ENCODE measurements around the gene CACNB3. TPM values are rescaled to one million over a fixed set of nuclear protein-coding genes. Genes with fewer than 3 reads are reported as not detected.

The CACNB3 gene
- total and polyA plus RNA-seq, 2 of the 13 experiments (the other 11 are each of a cell fraction or from before 2014, with no cell fraction given): 0.29 to 0.54 TPM

DNA sequence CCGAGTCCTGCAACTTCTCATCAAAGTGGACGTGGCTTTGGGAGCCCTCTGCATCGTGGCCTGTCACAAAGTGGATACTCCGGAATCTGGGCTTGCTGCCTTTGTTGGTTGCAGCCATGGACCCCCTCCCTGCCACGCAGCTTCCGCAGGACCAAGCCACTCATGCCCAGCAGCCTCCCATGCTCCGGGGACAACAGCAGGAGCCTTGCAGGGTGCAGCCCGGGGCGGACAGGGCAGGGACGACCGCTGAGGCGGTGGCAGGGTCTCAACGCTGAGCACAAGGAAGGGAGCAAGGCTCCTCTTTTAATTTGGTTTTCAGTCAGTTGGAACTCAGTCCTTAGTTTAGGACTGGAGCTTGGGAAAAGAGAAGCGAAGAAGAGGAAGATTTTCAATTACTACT, 17.3 kb upstream of the CACNB3 start (continued):
- TF ChIP-seq RFXAP (CRISPR knock-in tag; IDR thresholded peaks at IDR 0.05; ENCODE audit: borderline replicate concordance) (no peak), NCOA5 (CRISPR knock-in tag; IDR thresholded peaks at IDR 0.05) (no peak), ZNF503 (CRISPR knock-in tag; IDR thresholded peaks at IDR 0.05) (no peak), NFYB (CRISPR knock-in tag; IDR thresholded peaks at IDR 0.05) (no peak), ATF7-NPFF (CRISPR knock-in tag; IDR thresholded peaks at IDR 0.05; ENCODE audit: low read depth) (no peak), KDM5B (CRISPR knock-in tag; IDR thresholded peaks at IDR 0.05; ENCODE audit: borderline replicate concordance) (no peak), NR2C2 (CRISPR knock-in tag; IDR thresholded peaks at IDR 0.05; ENCODE audit: borderline replicate concordance) (no peak), HNRNPLL (IDR thresholded peaks at IDR 0.05; ENCODE audit: low read depth, low read length, poor library complexity, severe bottlenecking) (no peak), DMAP1 (CRISPR knock-in tag; IDR thresholded peaks at IDR 0.05) (no peak), ZSCAN12 (CRISPR knock-in tag; IDR thresholded peaks at IDR 0.05) (no peak), PHF8 (CRISPR knock-in tag; IDR thresholded peaks at IDR 0.05) (no peak), AHR (CRISPR knock-in tag; IDR thresholded peaks at IDR 0.05) (no peak)

GRCh38 chr12:48803675-48804074, 14.6 kb upstream of the CACNB3 start:
- H3K4me3 ChIP-seq (replicated peaks in 1 of 3; ENCODE audit: insufficient read depth in 1 of 3, low read depth in 2 of 3, low read length in 3 of 3): no peak overlapping the region
- DNase-seq (ENCODE audit: low spot score) (no peak), FAIRE-seq (no peak), ATAC-seq (no peak)
- BruUV-seq (replicated peaks): no TSS peak
- no peak overlapping the region for H3K4me2 ChIP-seq (ENCODE audit: low read depth, low read length)
- WGBS (ENCODE audit: low lambda C conversion rate): 48% methylated on average over 1 of the region's 1 CpG
- intact Hi-C loops (cut with micrococcal nuclease; ENCODE audit: unreplicated experiment): no loop called here
- H3K4me1 ChIP-seq (ENCODE audit: insufficient read depth, low read length): peaks cover 24% of the 10 kb centered on the region
- H2AFZ ChIP-seq (ENCODE audit: low read length): no peak overlapping the region
- no peak overlapping the region for H3K9ac ChIP-seq (ENCODE audit: insufficient read depth, low read depth, low read length)
- no peaks in the 10 kb centered on the region for H3K36me3 ChIP-seq (replicated peaks in 1 of 2; ENCODE audit: control insufficient read depth in 1 of 2, insufficient read depth in 2 of 2, low read length in 2 of 2)
- H3K27ac ChIP-seq (ENCODE audit: extremely low read length, insufficient read depth, low read length): no peak overlapping the region
- H3K79me2 ChIP-seq (ENCODE audit: insufficient read depth, low read length): no peaks in the 10 kb centered on the region
- no peaks in the 10 kb centered on the region for H4K20me1 ChIP-seq (ENCODE audit: insufficient read depth, low read length)
- ChIA-PET POLR2A (interaction anchor here (1.6 kb wide), 1 partner anchor 62 kb away, joined by 3 read pairs; the partner anchor contains the start of gene RND1), CTCF (ENCODE audit: low intra/inter-chr PET ratio, low total read pairs) (no interaction called here)
- in situ Hi-C loops (cut with HindIII; ENCODE audit: extremely low pct_ligation_motif_present, low pct_unique_long_range_greater_than_20kb): no loop called here
- H3K9me3 ChIP-seq (ENCODE audit: low read length): no peaks in the 10 kb centered on the region
- peaks cover 2 to 9% of the 10 kb centered on the region in 2 experiments; a peak in 2 of 5 replicates for H3K27me3 ChIP-seq (ENCODE audit: control insufficient read depth in 1 of 2, insufficient read depth in 2 of 2, low read length in 2 of 2)
- no peak for TF ChIP-seq TBX3 (IDR thresholded peaks at IDR 0.05; ENCODE audit: borderline replicate concordance)
- no peak for TF ChIP-seq MXI1 (IDR thresholded peaks at IDR 0.05; ENCODE audit: borderline replicate concordance, low read depth, low read length)
- no peak for TF ChIP-seq SMAD3 (CRISPR knock-in tag; IDR thresholded peaks at IDR 0.05)
- TF ChIP-seq ZNF749 (CRISPR knock-in tag; IDR thresholded peaks at IDR 0.05; ENCODE audit: borderline replicate concordance): no peak
- no peak for TF ChIP-seq DBP (CRISPR knock-in tag; IDR thresholded peaks at IDR 0.05; ENCODE audit: not compliant biosample characterization)
- no peak for TF ChIP-seq PATZ1 (CRISPR knock-in tag; IDR thresholded peaks at IDR 0.05)
- TF ChIP-seq, protein P1, sequence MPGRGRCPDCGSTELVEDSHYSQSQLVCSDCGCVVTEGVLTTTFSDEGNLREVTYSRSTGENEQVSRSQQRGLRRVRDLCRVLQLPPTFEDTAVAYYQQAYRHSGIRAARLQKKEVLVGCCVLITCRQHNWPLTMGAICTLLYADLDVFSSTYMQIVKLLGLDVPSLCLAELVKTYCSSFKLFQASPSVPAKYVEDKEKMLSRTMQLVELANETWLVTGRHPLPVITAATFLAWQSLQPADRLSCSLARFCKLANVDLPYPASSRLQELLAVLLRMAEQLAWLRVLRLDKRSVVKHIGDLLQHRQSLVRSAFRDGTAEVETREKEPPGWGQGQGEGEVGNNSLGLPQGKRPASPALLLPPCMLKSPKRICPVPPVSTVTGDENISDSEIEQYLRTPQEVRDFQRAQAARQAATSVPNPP (CRISPR knock-in tag; IDR thresholded peaks at IDR 0.05): no peak
